Retina (tissue), 1 donor: ENCODE measurements around the gene RAD51.
"Not testable (repeated sequence)": the region's sequence is repeated elsewhere in the genome, so short reads cannot be mapped to it uniquely, and the experiment has no call there.

ENCODE experiments used
- DNase-seq: peaks from one replicate; pipeline ENCODE4 v3.0.0-alpha.2; 2016

RAD51 gene

DNA sequence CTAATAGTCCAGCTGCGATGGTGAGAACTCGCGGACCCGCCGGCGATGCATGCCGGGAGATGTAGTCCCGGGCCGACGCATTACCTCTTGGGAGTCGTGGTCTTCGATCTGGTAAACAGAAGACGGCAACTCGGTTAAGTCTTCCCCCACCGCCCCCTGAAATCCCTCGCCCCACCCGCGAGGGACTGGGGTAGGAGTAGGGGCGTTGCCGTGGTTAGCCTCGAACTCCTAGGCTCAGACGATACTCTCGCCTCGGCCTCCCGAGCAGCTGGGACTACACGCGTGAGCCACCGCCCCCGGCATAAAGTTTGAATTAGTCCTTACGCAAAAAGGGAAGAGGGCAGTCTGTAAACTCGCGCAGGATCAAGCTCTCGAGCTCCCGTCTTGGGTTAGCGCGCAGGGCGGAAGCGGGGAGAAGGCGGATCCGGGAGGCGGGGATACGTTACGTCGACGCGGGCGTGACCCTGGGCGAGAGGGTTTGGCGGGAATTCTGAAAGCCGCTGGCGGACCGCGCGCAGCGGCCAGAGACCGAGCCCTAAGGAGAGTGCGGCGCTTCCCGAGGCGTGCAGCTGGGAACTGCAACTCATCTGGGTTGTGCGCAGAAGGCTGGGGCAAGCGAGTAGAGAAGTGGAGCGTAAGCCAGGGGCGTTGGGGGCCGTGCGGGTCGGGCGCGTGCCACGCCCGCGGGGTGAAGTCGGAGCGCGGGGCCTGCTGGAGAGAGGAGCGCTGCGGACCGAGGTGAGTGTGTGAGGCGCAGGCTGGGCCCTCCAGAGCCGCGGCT lies at the start of gene RAD51:
Gene RAD51 (plus strand): TSS at position 487 of the 781 bp plus-strand sequence. CDS start 3,585 bp downstream, outside the sequence.
- DNase-seq, result peak; percentile 94

GRCh38 chr15:40647523-40647922 lies 47.5 kb upstream of the RAD51 start:
- no peak for DNase-seq

DNA sequence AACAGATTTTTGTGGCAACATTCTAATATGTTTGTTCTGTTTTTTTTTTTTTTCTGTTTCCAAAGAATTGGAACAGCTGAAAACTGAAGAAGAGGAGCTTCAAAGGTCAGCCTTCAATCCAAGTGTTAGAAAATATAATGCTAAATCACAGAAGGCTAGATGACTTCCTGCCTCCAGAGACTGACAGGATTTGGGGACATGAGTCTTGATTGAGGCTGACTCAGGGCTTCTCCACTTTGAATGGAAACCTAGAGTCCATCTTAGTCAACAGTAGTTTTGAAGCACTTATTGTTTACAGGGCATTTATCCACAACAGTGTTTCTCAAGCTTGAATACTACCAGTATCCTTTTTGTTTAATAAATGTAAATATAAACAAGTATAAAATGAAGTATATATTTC lies 44.5 kb upstream of the RAD51 start:
- DNase-seq, result no peak

DNA sequence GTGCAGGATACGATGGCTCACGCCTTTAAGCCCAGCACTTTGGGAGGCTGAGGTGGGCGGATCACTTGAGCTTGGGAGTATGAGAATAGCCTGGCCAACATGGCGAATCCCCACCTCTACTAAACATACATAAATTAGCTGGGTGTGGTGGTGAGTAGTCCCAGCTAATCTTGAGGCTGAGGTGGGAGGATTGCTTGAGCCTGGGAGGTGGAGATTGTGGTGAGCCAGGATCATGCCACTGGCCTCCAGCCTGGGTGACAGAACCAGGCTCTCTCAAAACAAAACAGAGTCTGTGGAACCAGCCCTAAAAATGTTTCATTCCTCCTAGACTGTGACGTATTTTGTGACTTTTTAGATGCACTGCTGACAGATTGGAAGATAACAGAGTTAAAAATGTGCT lies 34.3 kb upstream of the RAD51 start:
- no peak for DNase-seq

DNA sequence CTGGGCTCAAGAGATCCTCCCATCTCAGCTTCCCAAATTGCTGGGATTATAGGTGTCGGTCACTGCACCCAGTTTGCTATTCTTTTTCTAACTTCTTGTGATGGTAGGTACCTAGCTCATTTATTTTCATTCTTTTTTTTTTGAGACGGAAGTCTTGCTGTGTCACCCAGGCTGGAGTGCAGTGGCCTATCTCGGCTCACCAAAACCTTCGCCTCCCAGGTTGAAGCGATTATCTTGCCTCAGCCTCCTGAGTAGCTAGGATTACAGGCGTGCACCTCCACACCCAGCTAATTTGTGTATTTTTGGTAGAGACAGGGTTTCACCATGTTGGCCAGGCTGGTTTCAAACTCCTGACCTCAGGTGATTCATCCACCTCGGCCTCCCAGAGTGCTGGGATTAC lies 30.1 kb upstream of the RAD51 start:
- DNase-seq, result no peak

GRCh38 chr15:40676290-40676689 lies 18.7 kb upstream of the RAD51 start:
- DNase-seq, result not testable (repeated sequence)

- DNase-seq, result not testable (repeated sequence)
Observed at GRCh38 chr15:40676906-40677305, 18.1 kb upstream of the RAD51 start.

GRCh38 chr15:40680151-40680550 lies 14.8 kb upstream of the RAD51 start:
- DNase-seq, result no peak

DNA sequence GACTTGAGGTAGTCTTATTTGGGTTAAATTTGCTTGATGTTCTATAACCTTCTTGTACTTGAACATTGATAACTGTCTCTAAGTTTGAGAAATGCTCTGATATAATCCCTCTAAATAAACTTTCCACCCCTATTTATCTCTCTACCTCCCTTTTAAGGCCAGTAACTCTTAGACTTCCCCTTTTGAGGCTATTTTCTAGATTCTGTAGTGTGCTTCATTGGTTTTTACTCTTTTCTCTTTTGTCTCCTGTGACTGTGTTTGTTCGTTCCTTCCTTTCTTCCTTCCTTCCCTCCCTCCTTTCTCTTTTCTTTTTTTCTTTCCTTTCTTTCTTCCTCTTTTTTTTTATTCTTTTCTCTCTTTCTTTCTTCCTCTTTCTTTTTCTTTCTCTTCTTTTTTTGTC lies 14.0 kb upstream of the RAD51 start:
- not testable (repeated sequence) for DNase-seq

DNA sequence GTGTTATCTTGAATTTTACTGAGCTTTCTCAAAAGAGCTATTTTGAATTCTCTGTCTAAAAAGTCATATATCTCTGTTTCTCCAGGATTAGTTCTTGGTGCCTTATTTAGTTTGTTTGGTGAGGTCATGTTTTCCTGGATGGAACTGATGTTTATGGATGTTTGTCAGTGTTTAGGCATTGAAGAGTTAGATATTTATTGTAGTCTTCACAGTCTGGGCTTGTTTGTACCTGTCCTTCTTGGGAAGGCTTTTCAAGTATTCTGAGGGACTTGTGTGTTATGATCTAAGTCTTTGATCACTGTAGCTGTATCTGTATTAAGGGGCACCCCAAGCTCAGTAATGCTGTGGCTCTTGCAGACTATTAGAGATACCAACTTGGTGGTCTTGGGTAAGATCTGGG lies 10.6 kb upstream of the RAD51 start:
- DNase-seq, result no peak

DNA sequence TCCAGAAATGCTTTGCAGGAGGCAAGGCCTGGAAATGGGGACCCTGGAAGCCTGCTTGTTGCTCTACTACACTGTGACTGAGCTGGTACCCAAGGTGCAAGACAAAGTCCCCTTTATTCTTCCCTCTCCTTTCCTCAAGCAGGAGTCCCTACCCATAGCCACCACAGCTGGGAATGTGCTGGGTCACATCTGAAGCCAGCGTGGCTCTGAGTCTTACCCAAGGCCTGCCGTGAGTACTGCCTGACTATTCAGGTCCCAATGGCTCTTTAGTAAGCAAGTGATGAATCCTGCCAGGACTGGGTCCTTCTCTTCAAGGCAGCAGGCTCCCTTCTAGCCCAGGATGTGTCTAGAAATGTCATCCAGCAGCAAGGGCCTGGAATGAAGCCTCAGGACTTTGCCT lies 9.6 kb upstream of the RAD51 start:
- no peak for DNase-seq

DNA sequence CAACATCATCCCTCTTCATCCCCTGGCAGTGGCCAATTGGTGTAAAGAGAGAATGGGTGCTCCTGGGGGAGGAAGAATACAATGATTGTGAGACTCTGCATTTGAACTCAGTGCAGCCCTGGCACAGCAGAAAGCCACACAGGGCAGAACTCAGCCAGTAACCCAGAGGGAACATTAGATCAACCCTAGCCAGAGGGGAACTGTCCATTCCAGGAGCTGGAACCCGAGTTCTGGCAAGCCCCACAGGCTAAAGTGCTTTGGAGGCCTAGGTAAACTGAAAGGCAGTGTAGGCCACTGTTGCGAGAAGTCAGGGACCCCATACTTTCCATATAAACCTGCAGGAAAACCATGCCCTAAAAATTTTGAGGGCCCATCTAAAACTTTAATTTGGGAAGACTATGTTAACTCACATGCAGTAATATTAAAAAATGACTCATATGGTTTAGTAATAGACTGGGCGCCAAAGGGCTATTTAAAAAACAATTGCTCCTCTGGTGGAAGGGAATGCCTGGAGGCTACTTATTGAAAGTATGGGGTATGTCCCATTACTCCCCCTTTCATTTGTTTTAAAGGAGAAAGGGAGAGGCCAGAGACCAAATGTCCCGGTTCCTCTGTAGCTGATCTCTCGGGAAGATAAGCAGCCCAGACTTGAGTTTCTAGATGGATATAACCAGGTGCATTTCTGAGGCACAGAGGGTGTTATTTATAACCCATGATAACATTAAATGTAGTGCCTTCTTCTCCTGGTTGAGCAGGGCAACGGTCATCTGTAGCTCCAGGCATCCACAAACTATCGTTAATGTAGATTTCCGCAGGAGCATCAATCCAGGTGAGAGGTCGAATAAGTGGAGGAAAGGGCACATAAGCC lies 5.8 kb upstream of the RAD51 start:
- DNase-seq, result no peak

DNA sequence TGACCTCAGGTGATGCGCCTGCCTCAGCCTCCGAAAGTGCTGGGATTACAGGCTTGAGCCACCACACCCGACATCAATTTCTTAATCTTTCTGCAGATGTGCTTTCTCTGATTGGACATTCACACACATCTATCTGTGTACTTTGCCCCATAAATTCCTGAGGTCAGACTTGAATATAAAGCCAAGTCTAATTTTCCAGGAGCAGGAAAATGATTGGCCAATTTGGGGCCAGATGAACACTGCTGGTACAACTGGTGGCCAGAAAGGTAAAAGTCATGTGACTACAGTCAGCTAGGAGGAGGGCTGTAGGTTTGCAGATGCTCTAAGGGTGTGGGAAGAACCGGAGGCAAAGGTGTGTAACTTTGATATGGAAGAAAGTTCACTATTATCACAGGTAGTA lies 3.2 kb upstream of the RAD51 start:
- no peak for DNase-seq

DNA sequence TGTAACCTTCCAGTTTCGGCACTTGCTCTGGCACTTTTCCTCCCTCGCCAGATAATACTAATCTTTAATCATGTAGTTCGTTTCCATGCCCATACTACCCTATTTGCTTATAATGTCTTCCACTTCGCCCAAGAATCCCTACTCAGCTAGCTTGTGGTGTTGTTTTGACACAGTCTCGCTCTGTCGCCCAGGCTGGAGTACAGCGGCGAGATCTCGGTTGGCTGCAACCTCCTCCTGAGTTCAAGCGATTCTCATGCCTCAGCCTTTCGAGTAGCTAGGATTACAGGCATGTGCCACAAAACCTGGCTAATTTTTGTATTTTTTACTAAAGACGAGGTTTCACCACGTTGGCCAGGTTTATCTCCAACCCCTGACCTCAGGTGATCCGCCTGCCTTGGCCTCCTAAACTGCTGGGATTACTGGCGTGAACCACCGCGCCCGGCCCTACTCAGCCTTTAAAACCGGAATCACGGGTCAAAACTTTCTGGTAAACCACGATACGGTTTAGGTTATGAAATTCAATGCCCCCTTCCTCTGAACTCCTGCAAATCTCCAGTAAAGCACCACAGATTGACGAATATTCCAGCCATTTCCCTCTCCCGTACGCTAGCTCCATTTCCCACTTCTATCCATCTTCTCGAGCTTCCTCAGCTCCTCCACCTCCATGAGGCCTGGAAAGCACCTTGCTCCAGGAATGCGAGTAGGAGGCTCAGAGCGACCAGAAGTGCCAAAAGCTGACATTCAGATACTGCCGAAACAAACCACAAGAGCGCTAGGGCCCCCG lies 878 bp upstream of the RAD51 start:
- no peak for DNase-seq

DNA sequence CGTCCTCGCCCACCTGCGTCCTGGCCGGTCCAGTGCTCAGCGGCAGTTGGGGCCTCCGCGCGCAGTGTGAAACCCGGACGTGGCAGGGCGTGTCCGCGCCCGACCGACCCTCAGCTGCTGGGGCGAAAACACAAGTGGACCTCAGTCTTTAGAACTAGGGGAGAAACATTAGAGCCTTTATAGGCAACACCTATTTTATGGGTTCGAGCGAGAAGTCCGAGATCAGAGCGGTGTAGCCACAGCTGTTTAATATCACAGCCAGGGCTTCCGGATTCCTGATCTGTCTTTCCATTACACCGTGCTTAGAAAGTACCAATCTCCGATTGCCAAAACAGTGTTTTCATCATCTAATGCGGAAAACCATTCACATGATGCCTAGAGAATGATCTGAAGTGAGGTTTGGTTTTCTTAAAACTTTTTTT lies 506 bp downstream of the RAD51 start:
- DNase-seq, result no peak

- no peak for DNase-seq
Observed at GRCh38 chr15:40696228-40696627, 1.3 kb downstream of the RAD51 start.

- no peak for DNase-seq
Observed at GRCh38 chr15:40697916-40698315, 2.9 kb downstream of the RAD51 start.

GRCh38 chr15:40702077-40702476 lies 7.1 kb downstream of the RAD51 start:
- DNase-seq, result no peak

DNA sequence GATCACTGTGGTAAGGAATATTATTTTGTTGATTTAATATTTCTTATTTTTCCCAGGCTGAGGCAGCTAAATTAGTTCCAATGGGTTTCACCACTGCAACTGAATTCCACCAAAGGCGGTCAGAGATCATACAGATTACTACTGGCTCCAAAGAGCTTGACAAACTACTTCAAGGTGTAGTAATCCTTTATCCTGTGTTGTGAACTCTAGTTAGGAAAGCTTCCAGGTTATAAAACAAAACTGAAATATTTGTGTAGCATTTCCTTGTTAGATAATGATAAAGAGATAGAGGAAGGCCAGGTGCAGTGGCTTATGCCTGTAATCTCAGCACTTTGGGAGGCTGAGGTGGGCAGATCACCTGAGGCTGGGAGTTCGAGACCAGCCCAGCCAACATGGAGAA lies 11.1 kb downstream of the RAD51 start:
- no peak for DNase-seq

- no peak for DNase-seq
Observed at GRCh38 chr15:40714144-40714543, 19.2 kb downstream of the RAD51 start.

DNA sequence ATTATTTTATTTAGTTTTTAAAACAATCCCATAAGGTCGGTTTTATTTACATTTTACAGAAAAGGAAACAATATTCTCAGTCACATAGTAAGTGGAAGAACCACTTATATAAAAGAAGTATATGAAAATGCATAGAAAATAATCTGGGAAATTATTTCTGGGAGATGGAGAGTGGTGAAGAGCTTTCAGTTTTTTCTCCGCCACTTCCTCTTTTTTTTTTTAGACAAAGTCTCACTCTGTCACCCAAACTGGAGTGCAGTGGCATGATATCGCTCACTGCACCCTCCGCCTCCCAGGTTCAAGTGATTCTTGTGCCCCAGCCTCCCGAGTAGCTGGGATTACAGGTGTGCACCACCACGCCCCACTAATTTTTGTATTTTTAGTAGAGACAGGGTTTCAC lies 21.2 kb downstream of the RAD51 start:
- DNase-seq, result no peak

- DNase-seq, result no peak
Observed at GRCh38 chr15:40721701-40722100, 26.7 kb downstream of the RAD51 start.

- DNase-seq, result no peak
Observed at GRCh38 chr15:40722354-40722753, 27.4 kb downstream of the RAD51 start.
